IMR-90 (cell line): ENCODE results near the gene HELZ.

Experiments used
- MAFK ChIP-seq: IDR thresholded peaks from 2 replicates; pipeline ENCODE4 v1.6.1; 2012; ENCODE audit warnings: low read depth, low read length, improper control_type of control experiment
- NFE2L2 ChIP-seq: fragments of 150-350 bp; IDR thresholded peaks from 2 replicates; pipeline ENCODE4 v1.6.1; 2016; ENCODE audit warnings: low read depth, mild to moderate bottlenecking, low read length
- RFX5 ChIP-seq: IDR thresholded peaks from 2 replicates; pipeline ENCODE4 v1.8.0; 2012; ENCODE audit warnings: low read depth, mild to moderate bottlenecking, low read length, moderate library complexity
- TF ChIP-seq, protein P1 (sequence below): conservative IDR thresholded peaks from 2 replicates; pipeline ENCODE4 v1.5.1; 2012; ENCODE audit warnings: mild to moderate bottlenecking, low read depth, low read length, improper control_type of control experiment

DNA sequence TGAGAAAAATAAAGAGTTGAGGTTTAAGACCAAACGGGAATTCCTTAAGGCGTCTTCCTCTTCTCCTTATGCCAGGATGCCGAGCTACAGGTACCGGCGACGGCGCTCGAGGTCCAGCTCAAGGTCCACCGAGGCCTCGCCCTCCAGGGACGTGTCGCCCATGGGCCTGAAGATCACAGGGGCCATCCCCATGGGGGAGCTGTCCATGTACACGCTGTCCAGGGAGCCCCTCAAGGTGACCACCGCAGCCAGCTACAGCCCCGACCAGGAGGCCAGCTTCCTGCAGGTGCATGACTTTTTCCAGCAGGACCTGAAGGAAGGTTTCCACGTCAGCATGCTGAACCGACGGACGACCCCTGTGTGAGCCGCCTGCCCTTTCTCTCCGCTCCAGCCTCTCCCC, 214.4 kb downstream of the HELZ start:
- TF ChIP-seq NFE2L2 (no peak), RFX5 (no peak), MAFK (no peak)
- TF ChIP-seq, protein P1, sequence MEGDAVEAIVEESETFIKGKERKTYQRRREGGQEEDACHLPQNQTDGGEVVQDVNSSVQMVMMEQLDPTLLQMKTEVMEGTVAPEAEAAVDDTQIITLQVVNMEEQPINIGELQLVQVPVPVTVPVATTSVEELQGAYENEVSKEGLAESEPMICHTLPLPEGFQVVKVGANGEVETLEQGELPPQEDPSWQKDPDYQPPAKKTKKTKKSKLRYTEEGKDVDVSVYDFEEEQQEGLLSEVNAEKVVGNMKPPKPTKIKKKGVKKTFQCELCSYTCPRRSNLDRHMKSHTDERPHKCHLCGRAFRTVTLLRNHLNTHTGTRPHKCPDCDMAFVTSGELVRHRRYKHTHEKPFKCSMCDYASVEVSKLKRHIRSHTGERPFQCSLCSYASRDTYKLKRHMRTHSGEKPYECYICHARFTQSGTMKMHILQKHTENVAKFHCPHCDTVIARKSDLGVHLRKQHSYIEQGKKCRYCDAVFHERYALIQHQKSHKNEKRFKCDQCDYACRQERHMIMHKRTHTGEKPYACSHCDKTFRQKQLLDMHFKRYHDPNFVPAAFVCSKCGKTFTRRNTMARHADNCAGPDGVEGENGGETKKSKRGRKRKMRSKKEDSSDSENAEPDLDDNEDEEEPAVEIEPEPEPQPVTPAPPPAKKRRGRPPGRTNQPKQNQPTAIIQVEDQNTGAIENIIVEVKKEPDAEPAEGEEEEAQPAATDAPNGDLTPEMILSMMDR = no peak
